HepG2 (cell line): ENCODE measurements around the gene NEURL2. TPM values are rescaled to one million over a fixed set of nuclear protein-coding genes. Genes with fewer than 3 reads are reported as not detected.
A peak's percentile ranks its signal among the peaks of the same experiment; 100 is the strongest.

Experiments used
- ARHGAP35 ChIP-seq: sonication (generic); formaldehyde crosslinking; IDR thresholded peaks from 2 replicates; pipeline ENCODE4 v1.9.0; 2022; ENCODE audit warnings: mild to moderate bottlenecking, inconsistent platforms, moderate library complexity, missing genetic modification reagents, borderline replicate concordance
- BRD4 ChIP-seq: sonication (generic); formaldehyde crosslinking; IDR thresholded peaks from 2 replicates; pipeline ENCODE4 v1.4.0; 2020; ENCODE audit warnings: missing genetic modification reagents
- CBFB ChIP-seq: sonication (generic); formaldehyde crosslinking; IDR thresholded peaks from 2 replicates; pipeline ENCODE4 v1.4.0; 2020; ENCODE audit warnings: missing genetic modification reagents
- CHCHD3 ChIP-seq: sonication (generic); formaldehyde crosslinking; IDR thresholded peaks from 2 replicates; pipeline ENCODE4 v1.8.0; 2022; ENCODE audit warnings: mild to moderate bottlenecking, missing genetic modification reagents, moderate library complexity
- CHD4 ChIP-seq: fragments of 200-600 bp; sonication (generic); IDR thresholded peaks from 2 replicates; pipeline ENCODE4 v1.7.0; 2017; ENCODE audit warnings: mild to moderate bottlenecking, low read length, borderline replicate concordance
- FOXJ3 ChIP-seq: sonication (generic); formaldehyde crosslinking; IDR thresholded peaks from 2 replicates; pipeline ENCODE4 v1.4.0; 2020; ENCODE audit warnings: missing genetic modification reagents, mild to moderate bottlenecking, borderline replicate concordance
- HHEX ChIP-seq: IDR thresholded peaks from 2 replicates; pipeline ENCODE4 v1.6.1; 2016; ENCODE audit warnings: control low read depth
- HNF1A ChIP-seq, 2 experiments: sonication (generic) in 1 of 2; formaldehyde crosslinking in 1 of 2; IDR thresholded peaks; 2 replicates each; pipeline versions ENCODE4 v1.4.0 to v1.6.1; 2016 to 2020; ENCODE audit warnings: borderline replicate concordance in 1 of 2, low read depth in 1 of 2, mild to moderate bottlenecking in 1 of 2, missing genetic modification reagents in 1 of 2
- KDM6A ChIP-seq: IDR thresholded peaks from 2 replicates; pipeline ENCODE4 v1.6.1; 2016; ENCODE audit warnings: low read depth
- MIER3 ChIP-seq: IDR thresholded peaks from 2 replicates; pipeline ENCODE4 v1.6.1; 2016; ENCODE audit warnings: missing compliant biosample characterization, borderline replicate concordance
- POGK ChIP-seq: sonication (generic); formaldehyde crosslinking; conservative IDR thresholded peaks from 2 replicates; pipeline ENCODE4 v1.8.0; 2022; ENCODE audit warnings: mild to moderate bottlenecking, moderate library complexity, missing genetic modification reagents
- SALL1 ChIP-seq: sonication (generic); formaldehyde crosslinking; IDR thresholded peaks from 2 replicates; pipeline ENCODE4 v1.8.0; 2022; ENCODE audit warnings: mild to moderate bottlenecking, missing genetic modification reagents
- SMAD1 ChIP-seq: sonication (generic); formaldehyde crosslinking; IDR thresholded peaks from 2 replicates; pipeline ENCODE4 v1.4.0; 2020; ENCODE audit warnings: missing genetic modification reagents, low read depth, mild to moderate bottlenecking, borderline replicate concordance
- SUZ12 ChIP-seq: fragments of 150-350 bp; IDR thresholded peaks from 2 replicates; pipeline ENCODE4 v1.6.1; 2014; ENCODE audit warnings: low read depth, low read length
- ZMAT3 ChIP-seq: sonication (generic); formaldehyde crosslinking; conservative IDR thresholded peaks from 2 replicates; pipeline ENCODE4 v1.7.0; 2021; ENCODE audit warnings: missing genetic modification reagents
- ZMYM2 ChIP-seq: sonication (generic); formaldehyde crosslinking; IDR thresholded peaks from 2 replicates; pipeline ENCODE4 v1.8.0; 2022; ENCODE audit warnings: mild to moderate bottlenecking, missing genetic modification reagents
- ZNF512 ChIP-seq: sonication (generic); formaldehyde crosslinking; IDR thresholded peaks from 2 replicates; pipeline ENCODE4 v1.4.0; 2020; ENCODE audit warnings: mild to moderate bottlenecking, missing genetic modification reagents
- ZNF556 ChIP-seq: sonication (generic); formaldehyde crosslinking; IDR thresholded peaks from 2 replicates; pipeline ENCODE4 v1.4.0; 2020; ENCODE audit warnings: mild to moderate bottlenecking, missing genetic modification reagents, borderline replicate concordance
- ZNF558 ChIP-seq: sonication (generic); formaldehyde crosslinking; IDR thresholded peaks from 2 replicates; pipeline ENCODE4 v1.9.0; 2022; ENCODE audit warnings: mild to moderate bottlenecking, missing genetic modification reagents, borderline replicate concordance
- ZNF576 ChIP-seq: sonication (generic); formaldehyde crosslinking; IDR thresholded peaks from 2 replicates; pipeline ENCODE4 v1.4.0; 2020; ENCODE audit warnings: mild to moderate bottlenecking, missing genetic modification reagents
- ZNF737 ChIP-seq: sonication (generic); formaldehyde crosslinking; IDR thresholded peaks from 2 replicates; pipeline ENCODE4 v1.5.0; 2020; ENCODE audit warnings: missing genetic modification reagents, mild to moderate bottlenecking, borderline replicate concordance
- polyA plus RNA-seq, 8 experiments: library from polyadenylated mRNA; depleted of rRNA in 3 of 8; stranded (reverse) in 7 of 8; unstranded in 1 of 8; fragments of >200 nt; fragmentation: Illumina TruSeq in 4 of 8; extraction: Trizol in 4 of 8; gene quantifications; 2 replicates each; pipeline versions ENCODE4 v1.2.1 to v1.2.3, GENCODE V29; 2011 to 2016; ENCODE audit warnings: low read depth in 4 of 8, missing spikeins in 1 of 8, mixed read lengths in 1 of 8; ENCODE audit not compliant: insufficient read depth in 1 of 8
- total RNA-seq, 5 experiments: library from RNA; depleted of rRNA; stranded (reverse); fragments of >200 nt; fragmentation: Illumina TruSeq; extraction: Trizol; gene quantifications; 2 replicates each; pipeline ENCODE4 v1.2.3, GENCODE V29; 2016; ENCODE audit warnings: low read depth in 1 of 5

NEURL2 gene
- total and polyA plus RNA-seq, 2 of the 13 experiments (the other 11 are each of a cell fraction or from before 2014, with no cell fraction given): 7.2 to 9.7 TPM

- TF ChIP-seq HNF1A (IDR thresholded peaks at IDR 0.05; ENCODE audit: low read depth) (no peak), HNF1A (CRISPR knock-in tag; IDR thresholded peaks at IDR 0.05; ENCODE audit: borderline replicate concordance) (peak; percentile 51), ZNF737 (CRISPR knock-in tag) (0 out of 2 replicates have a peak, but pooled peaks have one; percentile 20), CHCHD3 (CRISPR knock-in tag) (no peak), CHD4 (no peak), SALL1 (CRISPR knock-in tag) (peak; percentile 88), SMAD1 (CRISPR knock-in tag) (peak; percentile 90; the same call in 1 of the 2 replicates), ZNF556 (CRISPR knock-in tag) (no peak), ZMYM2 (CRISPR knock-in tag) (no peak), HHEX (CRISPR knock-in tag) (0 out of 2 replicates have a peak, but pooled peaks have one; percentile 20), ARHGAP35 (CRISPR knock-in tag) (peak; percentile 92), BRD4 (CRISPR knock-in tag) (peak; percentile 70; the same call in 1 of the 2 replicates), KDM6A (CRISPR knock-in tag) (0 out of 2 replicates have a peak, but pooled peaks have one; percentile 14), SUZ12 (no peak), ZMAT3 (peak; percentile 75; the same call in 1 of the 2 replicates), POGK (CRISPR knock-in tag) (peak; percentile 61; the same call in 1 of the 2 replicates), MIER3 (CRISPR knock-in tag) (no peak), ZNF512 (no peak), ZNF558 (CRISPR knock-in tag) (no peak), FOXJ3 (CRISPR knock-in tag) (no peak), ZNF576 (CRISPR knock-in tag) (no peak), CBFB (CRISPR knock-in tag) (peak; percentile 90)
These were observed 9.8 kb downstream of the NEURL2 start, which contains the start of gene ZSWIM1 (continued) for GRCh38 chr20:45880988-45881788.
